K562 treated with DMSO at 1 percent for 24 hours (cell line): ENCODE data around the gene PLVAP. TPM values are rescaled to one million over a fixed set of nuclear protein-coding genes. Genes with fewer than 3 reads are reported as not detected.

Experiments
- total RNA-seq: library from RNA; unstranded; fragments of 300-600 nt; gene quantifications from 2 replicates; pipeline ENCODE4 v1.2.3, GENCODE V29; 2022; ENCODE audit warnings: low read depth; ENCODE audit not compliant: insufficient read depth

Gene PLVAP
- 0.32 and 0.45 TPM in 2 replicates for total RNA-seq

GRCh38 chr19:17376935-17377600, at the start of gene PLVAP:
TSS of gene PLVAP (minus strand) at chr19:17377342. CDS start at chr19:17377288, 54 bp downstream.

GRCh38 chr19:17419621-17420474, 42.7 kb upstream of the PLVAP start, which contains the start of gene MVB12A:
TSS of gene MVB12A (plus strand) at chr19:17420047. CDS start at chr19:17420136, 89 bp downstream.

GRCh38 chr19:17405250-17406045, 28.3 kb upstream of the PLVAP start, which contains the start of gene BST2:
TSS of gene BST2 (minus strand) at chr19:17405630. CDS start at chr19:17405575, 55 bp downstream.

GRCh38 chr19:17393914-17394313, 16.8 kb upstream of the PLVAP start, which contains the start of gene CCDC194:
TSS of gene CCDC194 (minus strand) at chr19:17394196. CDS start at chr19:17394158, 38 bp downstream.

GRCh38 chr19:17336872-17337674, 40.1 kb downstream of the PLVAP start, which contains the start of gene GTPBP3:
TSS of gene GTPBP3 (plus strand) at chr19:17337553. CDS start at chr19:17337612, 59 bp downstream.

GRCh38 chr19:17334414-17335409, 42.4 kb downstream of the PLVAP start, which contains the start of gene ANO8:
TSS of gene ANO8 (minus strand) at chr19:17334855. CDS start at chr19:17334670, 185 bp downstream.

GRCh38 chr19:17309198-17309964, 67.8 kb downstream of the PLVAP start, which contains the start of gene DDA1:
TSS of gene DDA1 (plus strand) at chr19:17309563. CDS start at chr19:17309655, 92 bp downstream.

GRCh38 chr19:17305517-17306284, 71.4 kb downstream of the PLVAP start, which contains the start of gene MRPL34:
TSS of gene MRPL34 (plus strand) at chr19:17305872. CDS start at chr19:17305893, 21 bp downstream.

GRCh38 chr19:17303167-17303939, 73.8 kb downstream of the PLVAP start, which contains the start of gene ABHD8:
TSS of gene ABHD8 (minus strand) at chr19:17303425. CDS start at chr19:17301616, 1,809 bp downstream.

Other genes starting within 250 kb of the PLVAP start
- 40.5 and 47.2 TPM in 2 replicates for gene USE1, start 162.0 kb downstream of the PLVAP start, total RNA-seq
- 95.8 and 110 TPM in 2 replicates for gene OCEL1, start 151.1 kb downstream of the PLVAP start, total RNA-seq
- gene NR2F6, start 131.4 kb downstream of the PLVAP start, total RNA-seq, result 199 and 227 TPM in 2 replicates
- not detected in 2 replicates for gene USHBP1, start 112.6 kb downstream of the PLVAP start, total RNA-seq
- gene BABAM1, start 109.9 kb downstream of the PLVAP start, total RNA-seq, result 97.0 and 121 TPM in 2 replicates
- gene ANKLE1, start 95.4 kb downstream of the PLVAP start, total RNA-seq, result 3.1 and 3.2 TPM in 2 replicates
- gene ABHD8, start 73.9 kb downstream of the PLVAP start, total RNA-seq, result 54.5 and 56.1 TPM in 2 replicates
- 173 and 196 TPM in 2 replicates for gene MRPL34, start 71.5 kb downstream of the PLVAP start, total RNA-seq
- 112 and 122 TPM in 2 replicates for gene DDA1, start 67.8 kb downstream of the PLVAP start, total RNA-seq
- 13.4 and 13.9 TPM in 2 replicates for gene ANO8, start 42.5 kb downstream of the PLVAP start, total RNA-seq
- 84.4 and 97.9 TPM in 2 replicates for gene GTPBP3, start 39.8 kb downstream of the PLVAP start, total RNA-seq
- 1.1 TPM in 1 of 2 replicates, not detected in the other for gene CCDC194, start 16.9 kb upstream of the PLVAP start, total RNA-seq
- gene BST2, start 28.3 kb upstream of the PLVAP start, total RNA-seq, result 496 and 532 TPM in 2 replicates
- gene MVB12A, start 42.7 kb upstream of the PLVAP start, total RNA-seq, result 112 and 116 TPM in 2 replicates
- 0.54 and 0.67 TPM in 2 replicates for gene TMEM221, start 71.3 kb upstream of the PLVAP start, total RNA-seq
- not detected in 2 replicates for gene NXNL1, start 83.6 kb upstream of the PLVAP start, total RNA-seq
- 4.8 and 5.7 TPM in 2 replicates for gene SLC27A1, start 93.2 kb upstream of the PLVAP start, total RNA-seq
- 196 and 213 TPM in 2 replicates for gene PGLS, start 134.3 kb upstream of the PLVAP start, total RNA-seq
- 97.1 and 98.2 TPM in 2 replicates for gene COLGALT1, start 178.3 kb upstream of the PLVAP start, total RNA-seq